HEK293T (cell line): ENCODE results near the gene CHTF8.

Source experiments
- BHLHE40 ChIP-seq: fragments of 450-650 bp; IDR thresholded peaks from 2 replicates; pipeline ENCODE4 v1.6.1; 2016; ENCODE audit warnings: mild to moderate bottlenecking, moderate library complexity, borderline replicate concordance
- ELF4 ChIP-seq: fragments of 450-650 bp; IDR thresholded peaks from 2 replicates; pipeline ENCODE4 v1.6.1; 2017; ENCODE audit warnings: antibody characterized with exemption
- FOXM1 ChIP-seq: fragments of 450-650 bp; IDR thresholded peaks from 2 replicates; pipeline ENCODE4 v1.6.1; 2017; ENCODE audit warnings: mild to moderate bottlenecking, borderline replicate concordance
- LEF1 ChIP-seq: fragments of 450-650 bp; IDR thresholded peaks from 2 replicates; pipeline ENCODE4 v1.6.1; 2017; ENCODE audit warnings: mild to moderate bottlenecking, borderline replicate concordance
- PKNOX1 ChIP-seq: fragments of 450-650 bp; IDR thresholded peaks from 2 replicates; pipeline ENCODE4 v1.6.1; 2016
- SP1 ChIP-seq: fragments of 450-650 bp; IDR thresholded peaks from 2 replicates; pipeline ENCODE4 v1.6.1; 2017
- SUZ12 ChIP-seq: fragments of 450-650 bp; IDR thresholded peaks from 2 replicates; pipeline ENCODE4 v1.6.1; 2016; ENCODE audit warnings: mild to moderate bottlenecking
- TARDBP ChIP-seq: fragments of 450-650 bp; IDR thresholded peaks from 2 replicates; pipeline ENCODE4 v1.6.1; 2016

GRCh38 chr16:69111216-69111875 lies 21.0 kb downstream of the CHTF8 start:
- TF ChIP-seq LEF1, result no peak
- TF ChIP-seq TARDBP, result no peak
- TF ChIP-seq SUZ12, result no peak
- no peak for TF ChIP-seq FOXM1
- TF ChIP-seq PKNOX1, result no peak
- TF ChIP-seq SP1, result no peak
- no peak for TF ChIP-seq ELF4
- TF ChIP-seq BHLHE40, result no peak
